Prostate gland (tissue), 2 donors: ENCODE measurements around the gene HS6ST3.

Experiments
- CTCF ChIP-seq, 4 experiments: fragments of 200-600 bp in 2 of 4; fragments of 450-650 bp in 2 of 4; sonication (generic) in 2 of 4; IDR thresholded peaks; 1 replicate in 3 of 4; 2 replicates in 1 of 4; pipeline ENCODE4 v1.5.1; 2016 to 2019; ENCODE audit warnings: antibody characterized with exemption in 4 of 4, mild to moderate bottlenecking in 2 of 4, moderate library complexity in 2 of 4
- POLR2A ChIP-seq: fragments of 450-650 bp; IDR thresholded peaks from one replicate; pipeline ENCODE4 v1.6.1; 2016; ENCODE audit warnings: antibody characterized with exemption, mild to moderate bottlenecking

GRCh38 chr13:96621634-96622183 lies 531.8 kb downstream of the HS6ST3 start:
- no peak for TF ChIP-seq CTCF (IDR thresholded peaks at IDR 0.05)
- TF ChIP-seq POLR2A = no peak
